HG02798 (cell line): ENCODE results near the gene STN1.

Experiments
- ATAC-seq: cut with Tn5 transposase; IDR thresholded peaks from one replicate; pipeline ENCODE4 v1.9.1; 2021; ENCODE audit warnings: mild to moderate bottlenecking; ENCODE audit not compliant: unreplicated experiment, poor library complexity

STN1 gene, protein sequence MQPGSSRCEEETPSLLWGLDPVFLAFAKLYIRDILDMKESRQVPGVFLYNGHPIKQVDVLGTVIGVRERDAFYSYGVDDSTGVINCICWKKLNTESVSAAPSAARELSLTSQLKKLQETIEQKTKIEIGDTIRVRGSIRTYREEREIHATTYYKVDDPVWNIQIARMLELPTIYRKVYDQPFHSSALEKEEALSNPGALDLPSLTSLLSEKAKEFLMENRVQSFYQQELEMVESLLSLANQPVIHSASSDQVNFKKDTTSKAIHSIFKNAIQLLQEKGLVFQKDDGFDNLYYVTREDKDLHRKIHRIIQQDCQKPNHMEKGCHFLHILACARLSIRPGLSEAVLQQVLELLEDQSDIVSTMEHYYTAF

DNA sequence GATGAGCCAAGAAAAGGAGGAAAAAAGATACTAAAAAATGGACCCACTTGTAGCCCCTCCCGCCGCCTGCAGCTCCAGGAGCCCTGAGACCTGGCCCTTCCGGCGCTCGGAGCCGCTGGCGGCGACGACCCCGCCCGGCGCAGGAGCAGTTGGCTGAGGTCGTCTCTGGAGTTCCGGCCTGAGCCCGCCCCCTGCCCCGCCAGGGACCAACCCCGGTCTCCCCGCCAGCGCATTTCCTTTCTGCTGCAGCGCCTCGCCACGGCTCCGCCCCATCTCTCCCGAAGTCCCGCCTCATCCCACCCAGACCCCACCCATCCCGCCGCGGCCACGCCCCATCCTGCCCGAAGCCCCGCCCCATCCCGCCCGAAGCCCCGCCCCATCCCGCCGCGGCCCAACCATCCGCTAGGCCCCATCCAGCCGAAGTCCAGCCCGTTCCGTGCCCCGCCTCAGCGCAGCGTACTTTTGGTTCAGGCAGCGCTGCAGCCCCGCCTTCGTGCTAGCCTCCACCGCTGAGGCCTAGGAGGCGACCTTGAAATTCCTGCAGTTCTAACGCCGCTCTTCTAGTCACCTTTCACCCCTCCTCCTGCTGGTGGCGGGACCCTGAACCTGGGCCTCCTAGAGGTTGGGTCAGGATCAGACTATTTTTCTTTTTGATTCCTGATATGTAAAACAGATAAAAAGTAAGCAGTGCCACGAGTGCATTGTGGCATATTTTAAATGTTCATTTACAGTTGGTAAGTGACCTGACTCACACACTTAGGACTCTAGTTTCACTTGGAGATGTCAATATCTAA is at the start of gene STN1:
TSS of gene STN1 (minus strand) at position 132 of the 794 bp plus-strand sequence. CDS start 590 bp downstream, outside the sequence.
- peak; percentile 95 for ATAC-seq

GRCh38 chr10:103967448-103968071 is 49.6 kb upstream of the STN1 start:
- peak; percentile 56 for ATAC-seq

GRCh38 chr10:103966671-103967447 is 48.9 kb upstream of the STN1 start, which contains the start of gene SLK:
SLK (plus strand) TSS chr10:103967140; CDS start chr10:103967746, 606 bp downstream.
- ATAC-seq: peak; percentile 90

- ATAC-seq: no peak
These were observed 42.1 kb upstream of the STN1 start for GRCh38 chr10:103960103-103960502.

DNA sequence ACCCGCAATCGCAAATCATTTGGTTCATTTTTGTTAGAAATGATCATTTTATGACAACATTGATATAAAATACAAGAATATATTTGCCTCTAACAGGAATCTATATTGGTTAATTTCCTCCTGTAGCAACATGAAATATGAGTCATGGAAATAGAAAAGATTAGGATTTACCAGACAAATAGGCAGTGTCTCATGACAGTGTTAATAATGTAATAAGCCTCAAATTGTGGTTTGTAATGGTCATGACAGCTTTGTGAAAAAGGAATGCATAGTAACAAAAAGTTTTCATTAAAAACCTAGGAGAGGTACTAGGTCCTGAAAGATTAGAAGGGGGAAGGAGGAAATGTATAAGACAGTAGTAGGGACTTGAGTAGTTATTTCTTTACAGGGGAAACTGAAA is 41.0 kb upstream of the STN1 start:
- ATAC-seq: no peak

DNA sequence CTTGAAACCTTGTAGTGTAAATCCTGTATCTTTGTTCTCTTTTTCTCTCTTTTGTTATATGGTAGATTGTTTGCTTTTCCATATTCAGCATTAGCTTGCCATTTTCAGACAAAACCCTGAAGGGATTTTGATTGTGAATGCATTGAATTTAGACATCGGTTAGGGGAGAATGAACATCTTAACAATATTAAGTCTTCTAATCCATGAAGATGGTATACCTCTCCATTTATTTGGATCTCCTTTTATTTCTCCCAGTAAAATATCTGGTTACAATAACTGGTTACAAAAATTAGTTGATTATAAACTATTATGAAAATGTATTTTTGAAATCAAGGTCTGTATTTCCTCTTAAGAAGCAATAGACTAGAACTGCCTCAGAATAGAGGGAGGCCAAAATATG is 36.6 kb upstream of the STN1 start:
- ATAC-seq: no peak

- no peak for ATAC-seq
These were observed 34.0 kb upstream of the STN1 start for GRCh38 chr10:103951942-103952341.

DNA sequence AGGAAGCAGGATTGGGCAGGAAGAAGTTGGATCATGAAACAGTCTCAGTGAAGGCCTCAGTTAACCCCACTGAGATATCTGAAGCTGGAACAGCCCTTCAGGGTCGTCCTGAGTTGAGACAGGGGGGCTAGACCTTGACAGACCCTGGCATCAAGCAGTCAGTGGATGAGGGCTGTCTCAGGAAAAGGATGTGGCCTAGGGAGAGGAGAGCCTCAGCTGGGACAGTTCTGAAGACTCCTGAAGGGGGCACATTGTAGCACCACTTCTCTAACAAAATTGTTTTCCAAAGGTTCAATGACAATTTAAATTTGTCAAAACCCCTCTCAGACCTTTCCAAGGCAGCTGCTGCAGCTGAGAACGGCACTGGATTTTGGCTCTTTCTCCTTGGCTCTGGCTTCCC is 33.2 kb upstream of the STN1 start:
- no peak for ATAC-seq

- ATAC-seq: no peak
These were observed 31.7 kb upstream of the STN1 start for GRCh38 chr10:103949728-103950127.

DNA sequence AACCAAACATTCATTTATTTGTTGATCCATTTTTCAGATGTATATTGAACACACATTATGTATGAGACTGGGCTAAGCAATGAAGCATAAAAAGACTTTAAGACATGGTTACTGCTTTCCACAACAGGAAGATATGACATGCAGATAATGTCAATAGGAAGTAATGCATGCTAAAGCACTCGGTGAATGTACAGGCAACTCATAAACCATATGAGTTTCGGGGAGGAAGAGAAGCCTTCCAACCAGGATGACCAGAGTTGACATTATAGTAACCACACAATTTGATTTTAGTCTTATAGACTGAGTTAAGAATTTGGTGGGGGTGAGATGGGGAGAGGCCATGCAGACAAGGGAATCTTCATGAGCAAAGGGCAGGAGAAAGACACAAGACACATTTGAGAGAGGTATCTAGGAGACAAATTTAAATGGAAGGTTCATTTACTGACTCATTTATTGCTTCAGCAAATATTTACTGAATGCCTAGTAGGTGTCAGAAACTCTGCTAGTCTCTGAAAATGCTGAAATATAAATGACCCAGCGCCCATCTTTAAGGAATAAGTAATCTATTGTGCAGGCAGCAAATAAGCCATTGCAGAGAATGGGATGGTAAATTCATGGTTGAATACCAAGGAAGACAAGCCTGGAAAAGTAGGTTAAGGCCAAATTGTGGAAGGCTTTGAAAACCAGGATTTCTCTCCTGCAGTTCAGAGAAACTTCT is 30.0 kb upstream of the STN1 start:
- no peak for ATAC-seq

GRCh38 chr10:103942866-103943265 is 24.9 kb upstream of the STN1 start:
- no peak for ATAC-seq

DNA sequence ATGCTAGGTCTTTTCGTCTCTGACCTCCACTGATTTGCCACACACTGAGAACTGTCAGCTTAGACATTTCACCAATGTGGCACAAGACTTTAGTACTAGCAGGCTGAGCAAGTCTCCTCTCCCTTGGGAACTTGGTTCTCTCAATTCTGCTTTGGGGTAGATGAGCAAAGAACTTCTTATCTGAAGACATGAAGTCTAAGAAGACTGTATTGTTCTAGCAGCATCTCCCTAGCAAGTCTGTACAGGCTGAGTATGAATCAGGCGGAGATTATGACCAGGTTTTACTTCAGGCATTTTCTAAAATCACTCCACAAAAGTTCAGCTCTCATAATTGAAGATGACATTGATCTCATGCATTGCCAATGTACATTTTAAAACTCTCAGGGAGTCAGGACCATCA is 23.8 kb upstream of the STN1 start:
- ATAC-seq: no peak

DNA sequence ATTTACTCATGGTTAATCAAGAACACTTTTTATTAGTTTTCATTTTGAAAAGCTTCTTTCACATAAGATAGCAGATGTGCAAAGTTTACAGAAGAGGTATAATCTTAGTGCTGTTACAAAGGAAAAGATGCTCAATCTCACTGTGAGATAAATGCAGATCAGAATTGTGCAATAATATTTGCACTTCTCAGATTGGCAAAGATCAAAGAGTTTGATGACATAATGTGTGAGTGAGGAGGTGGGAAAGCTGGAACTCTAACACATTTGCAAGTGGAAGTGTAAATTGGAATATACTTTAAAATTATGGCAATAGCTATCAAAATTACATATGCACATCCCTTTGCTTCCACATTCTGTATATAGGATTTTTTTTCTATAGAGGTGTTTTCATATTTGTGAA is 21.5 kb upstream of the STN1 start:
- ATAC-seq: no peak

GRCh38 chr10:103936022-103936421 is 18.0 kb upstream of the STN1 start:
- ATAC-seq: no peak

GRCh38 chr10:103934308-103934707 is 16.3 kb upstream of the STN1 start:
- ATAC-seq: no peak

- no peak for ATAC-seq
These were observed 15.7 kb upstream of the STN1 start for GRCh38 chr10:103933557-103934121.

GRCh38 chr10:103932971-103933370 is 15.0 kb upstream of the STN1 start:
- ATAC-seq: no peak

GRCh38 chr10:103932271-103932670 is 14.3 kb upstream of the STN1 start:
- no peak for ATAC-seq

DNA sequence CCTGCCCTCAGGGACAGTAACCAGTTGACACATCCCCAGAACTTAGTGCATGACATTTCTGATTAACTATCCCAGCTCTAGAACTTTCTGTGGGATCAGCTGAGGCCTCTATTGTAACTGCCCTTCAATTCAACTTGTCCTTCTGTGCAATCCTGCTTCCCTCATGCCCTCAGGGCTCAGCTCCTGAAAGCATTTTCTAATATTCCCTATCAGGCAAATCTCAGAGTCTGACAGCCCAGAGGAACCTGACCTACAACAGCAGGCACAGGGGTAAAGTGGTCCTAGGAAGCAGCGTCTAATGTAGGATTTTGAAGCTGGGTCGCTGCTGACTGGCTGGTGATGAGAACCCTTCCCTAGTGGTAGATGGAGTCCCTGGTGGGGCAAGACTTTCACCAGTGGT is 13.6 kb upstream of the STN1 start:
- no peak for ATAC-seq
